Putamen (tissue), 1 donor: ENCODE results near the gene FOXL2.
A peak's percentile ranks its signal among the peaks of the same experiment; 100 is the strongest.
"Not testable (repeated sequence)": the region's sequence is repeated elsewhere in the genome, so short reads cannot be mapped to it uniquely, and the experiment has no call there.

ENCODE experiments used
- DNase-seq: peaks from one replicate; pipeline ENCODE4 v3.0.0-alpha.2; 2016; ENCODE audit warnings: low spot score

Gene FOXL2

DNA sequence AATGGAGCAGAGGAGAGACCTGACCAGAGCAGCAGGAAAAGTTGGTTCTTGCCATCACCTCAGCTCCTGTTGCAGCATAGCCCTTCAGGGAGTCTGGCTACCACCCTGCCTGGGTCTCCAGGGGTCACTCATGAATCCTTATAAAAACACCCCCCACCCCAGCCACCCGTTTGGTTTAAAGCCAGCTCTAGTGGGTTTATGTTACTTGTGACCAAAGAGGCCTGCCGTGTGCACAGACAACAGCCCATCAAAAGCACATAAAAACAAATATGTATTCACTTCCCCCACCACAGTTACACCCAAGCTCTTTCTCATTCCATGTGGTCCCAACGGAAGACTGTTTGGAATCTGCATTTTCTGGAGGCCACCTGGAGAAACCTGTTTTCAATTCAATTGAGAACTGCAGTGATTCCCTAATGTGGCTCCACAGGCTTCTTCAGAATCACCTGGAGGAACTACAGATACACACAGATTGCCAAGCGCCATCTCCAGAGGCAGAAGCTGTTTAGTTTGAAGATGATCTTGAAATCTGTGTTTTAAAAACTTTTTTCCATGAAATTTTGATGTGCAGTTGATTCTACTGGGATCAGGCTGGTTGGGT lies 13.8 kb downstream of the FOXL2 start:
- no peak for DNase-seq

DNA sequence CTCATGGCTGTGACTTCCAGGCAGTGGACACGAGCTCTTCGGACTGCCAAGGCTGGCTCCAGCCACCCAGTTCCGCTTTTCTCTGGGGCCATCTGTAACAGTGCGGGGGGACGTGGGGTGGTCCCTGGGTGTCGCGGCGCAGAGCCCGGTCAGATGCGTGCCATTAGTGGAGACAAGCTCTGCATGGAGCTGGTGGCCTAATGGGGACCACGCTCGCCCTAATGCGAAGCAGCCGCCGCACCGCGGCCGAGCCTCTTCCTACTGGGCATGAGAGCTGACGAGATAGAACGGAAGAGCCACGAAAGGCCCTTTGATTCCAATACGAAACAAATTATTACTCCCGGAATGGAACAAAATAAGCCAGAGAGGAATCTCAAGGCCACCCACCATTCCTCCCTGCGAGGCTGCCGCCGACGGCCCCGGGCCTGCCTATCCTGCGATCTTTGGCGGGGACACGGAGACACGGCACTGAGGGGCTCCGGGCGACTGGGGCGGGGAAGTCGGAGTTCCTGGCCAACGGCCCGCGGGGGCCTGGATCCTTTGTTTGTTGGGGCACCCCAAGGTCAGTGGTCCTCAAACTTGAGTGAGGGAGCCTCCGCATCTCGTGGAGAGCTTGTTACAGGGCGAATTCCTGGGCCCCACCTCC lies 18.1 kb downstream of the FOXL2 start:
- no peak for DNase-seq

DNA sequence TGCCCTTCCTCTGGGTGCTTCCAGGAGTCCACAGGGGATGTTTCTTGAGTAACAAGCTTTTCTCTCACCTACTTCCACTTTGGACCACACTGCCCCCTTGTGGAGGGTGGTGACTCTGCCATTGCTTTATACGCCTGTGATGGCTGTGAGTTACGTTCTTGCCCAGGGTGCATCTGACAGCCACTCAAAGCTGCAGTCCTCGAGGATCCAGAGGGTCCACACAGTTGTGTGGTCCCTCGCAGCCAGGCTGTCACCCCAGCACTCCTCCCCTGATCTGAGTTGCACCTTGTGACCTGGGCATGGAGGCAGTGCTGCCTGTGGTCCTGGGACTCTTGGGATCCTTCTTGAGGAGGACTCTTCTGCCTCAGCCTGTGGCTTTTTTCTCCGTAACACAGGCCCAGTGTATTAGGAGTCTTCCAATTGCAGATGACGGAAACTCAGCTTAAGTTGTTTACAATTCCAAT lies 23.4 kb downstream of the FOXL2 start:
- peak; percentile 49 for DNase-seq

DNA sequence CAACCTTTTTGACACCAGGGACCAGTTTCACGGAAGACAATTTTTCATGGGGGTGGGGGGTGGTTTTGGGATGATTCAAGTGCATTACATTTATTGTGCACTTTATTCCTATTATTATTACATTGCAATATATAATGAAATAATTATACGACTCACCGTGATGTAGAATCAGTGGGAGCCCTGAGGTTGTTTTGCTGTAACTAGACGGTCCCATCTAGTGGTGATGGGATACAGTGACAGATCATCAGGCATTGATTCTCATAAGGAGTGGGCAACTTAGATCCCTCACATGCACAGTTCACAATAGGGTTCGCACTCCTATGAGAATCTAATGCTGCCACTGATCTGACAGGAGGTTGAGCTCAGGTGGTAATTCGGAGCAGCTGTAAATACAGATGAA lies 24.5 kb downstream of the FOXL2 start:
- not testable (repeated sequence) for DNase-seq

DNA sequence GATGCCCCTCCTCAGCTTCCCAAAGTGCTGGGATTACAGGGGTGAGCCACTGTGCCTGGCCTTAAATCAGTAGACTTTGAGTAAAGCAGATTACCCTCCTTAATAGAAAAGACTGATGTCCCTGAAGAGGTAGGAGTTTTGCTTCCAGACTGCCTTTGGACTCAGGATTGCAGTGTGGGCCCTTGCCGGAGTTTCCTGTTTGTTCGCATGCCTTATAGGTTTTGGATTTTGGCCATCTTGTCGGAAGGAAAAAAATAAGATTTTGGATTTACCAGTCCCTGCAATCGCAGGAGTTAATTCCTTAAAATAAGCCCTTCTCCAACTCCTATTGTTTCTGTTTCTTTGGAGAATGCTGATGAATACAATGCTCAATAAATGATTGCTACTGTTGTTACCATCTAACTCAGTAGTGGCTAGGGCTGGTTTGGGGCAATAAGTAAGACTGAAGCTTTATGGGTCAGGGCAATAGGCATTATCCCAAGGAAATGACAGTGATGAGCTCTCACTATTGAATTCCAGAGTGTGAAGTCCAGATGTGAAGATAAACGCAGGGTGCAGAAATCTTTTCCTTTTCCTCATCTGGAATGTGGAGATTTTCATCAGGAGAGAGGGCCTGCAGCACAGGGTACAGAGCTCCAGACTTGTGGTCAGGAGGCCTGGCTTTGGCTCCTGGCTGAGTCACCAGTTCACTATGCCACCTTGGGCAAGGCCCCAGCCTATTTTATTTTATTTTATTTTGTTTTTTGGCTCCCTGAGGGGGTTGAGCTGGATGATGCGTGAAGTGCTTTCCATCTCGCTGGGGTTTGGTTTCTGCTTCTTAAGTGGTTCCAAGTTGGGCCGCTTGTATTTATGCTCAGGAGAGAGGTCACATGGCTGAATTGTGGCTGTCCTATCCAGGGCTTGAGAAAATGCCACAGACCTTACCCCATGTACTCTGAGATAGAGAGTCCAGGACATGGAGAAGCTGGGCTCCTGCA lies 25.3 kb downstream of the FOXL2 start:
- no peak for DNase-seq

- no peak for DNase-seq
Measured at GRCh38 chr3:138919325-138919724, 27.6 kb downstream of the FOXL2 start.

- DNase-seq: no peak
Measured at GRCh38 chr3:138916824-138917223, 30.1 kb downstream of the FOXL2 start.

GRCh38 chr3:138915503-138916498 lies 31.1 kb downstream of the FOXL2 start:
- peak; percentile 82 for DNase-seq

- DNase-seq: no peak
Measured at GRCh38 chr3:138914870-138915502, 32.0 kb downstream of the FOXL2 start.

DNA sequence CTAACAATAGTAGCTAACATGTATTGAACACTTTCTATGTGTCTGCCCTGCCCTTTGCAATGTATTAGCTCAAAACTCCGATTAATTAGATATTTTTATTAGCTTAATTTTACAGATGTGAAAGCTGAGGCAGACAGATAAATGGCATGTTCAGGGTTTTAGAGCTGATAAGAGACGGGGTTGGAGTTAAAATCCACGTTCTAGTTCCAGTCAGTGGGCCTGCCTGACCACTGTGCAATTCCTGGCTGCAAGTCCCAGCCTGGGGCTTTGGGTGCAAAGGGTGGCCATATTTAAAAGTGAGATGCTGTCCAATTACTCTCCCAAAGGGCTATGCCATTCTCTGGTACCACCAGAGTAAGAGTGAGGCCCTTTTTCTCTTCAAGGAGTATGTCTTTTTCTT lies 33.2 kb downstream of the FOXL2 start:
- no peak for DNase-seq

DNA sequence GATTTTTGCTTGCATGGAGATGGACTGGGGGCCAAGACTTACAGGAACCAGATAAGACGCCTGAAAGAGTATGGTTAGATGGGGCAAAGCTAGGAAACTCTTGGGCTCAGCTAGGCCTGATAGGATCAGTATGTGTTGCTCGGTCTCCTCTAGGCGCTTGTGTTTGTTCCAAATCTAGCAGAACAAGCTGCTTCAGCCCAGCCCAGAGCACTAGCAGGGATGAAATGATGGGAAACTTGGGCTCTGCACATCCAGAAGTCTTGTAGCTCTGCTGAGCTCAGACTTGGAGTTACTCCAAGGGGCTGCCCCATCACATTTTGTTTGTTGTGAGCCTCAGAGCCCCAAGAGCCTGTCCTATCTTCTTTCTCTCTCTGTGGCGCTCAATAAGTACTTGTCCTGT lies 34.7 kb downstream of the FOXL2 start:
- no peak for DNase-seq

DNA sequence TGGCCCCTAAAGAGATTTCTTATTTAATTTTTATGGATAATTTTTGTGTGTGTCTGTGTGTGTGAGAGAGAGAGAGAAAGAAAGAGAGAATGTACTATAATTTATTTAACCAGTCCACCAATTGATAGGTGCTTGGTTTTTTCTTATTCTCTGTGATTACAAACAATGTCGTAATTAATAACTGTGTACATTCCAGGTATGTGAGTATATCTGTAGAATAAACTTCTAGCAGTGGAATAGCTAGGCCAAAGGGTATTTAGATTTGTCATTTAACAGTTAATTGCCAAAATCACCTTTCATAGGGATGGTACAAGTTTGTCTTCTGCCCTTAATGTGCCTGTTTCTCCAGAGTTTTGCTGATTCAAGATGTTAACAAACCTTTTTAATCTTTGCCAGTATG lies 35.3 kb downstream of the FOXL2 start:
- DNase-seq: no peak

DNA sequence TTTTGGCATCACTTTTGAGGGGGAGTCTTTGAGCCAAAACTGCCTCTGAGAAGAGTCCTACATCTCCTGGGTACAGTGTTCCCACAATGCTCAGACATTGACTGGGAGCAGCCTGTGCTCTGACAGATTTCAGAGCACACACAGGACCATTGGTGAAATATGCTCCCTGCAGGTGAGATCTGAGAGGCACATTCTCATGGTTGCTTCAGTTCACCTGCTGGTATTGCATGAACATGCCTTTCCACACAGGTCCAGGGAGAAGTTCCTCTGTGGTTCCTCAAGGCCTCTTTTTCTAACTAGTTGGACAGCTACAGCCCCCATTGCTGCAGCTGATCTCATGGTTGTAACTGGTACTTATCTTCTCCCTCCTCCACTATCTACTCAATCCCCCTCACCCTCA lies 37.0 kb downstream of the FOXL2 start:
- DNase-seq: no peak

- no peak for DNase-seq
Measured at GRCh38 chr3:138908846-138909245, 38.1 kb downstream of the FOXL2 start.

- DNase-seq: no peak
Measured at GRCh38 chr3:138907539-138907938, 39.4 kb downstream of the FOXL2 start.

GRCh38 chr3:138902171-138902570 lies 44.8 kb downstream of the FOXL2 start:
- no peak for DNase-seq

DNA sequence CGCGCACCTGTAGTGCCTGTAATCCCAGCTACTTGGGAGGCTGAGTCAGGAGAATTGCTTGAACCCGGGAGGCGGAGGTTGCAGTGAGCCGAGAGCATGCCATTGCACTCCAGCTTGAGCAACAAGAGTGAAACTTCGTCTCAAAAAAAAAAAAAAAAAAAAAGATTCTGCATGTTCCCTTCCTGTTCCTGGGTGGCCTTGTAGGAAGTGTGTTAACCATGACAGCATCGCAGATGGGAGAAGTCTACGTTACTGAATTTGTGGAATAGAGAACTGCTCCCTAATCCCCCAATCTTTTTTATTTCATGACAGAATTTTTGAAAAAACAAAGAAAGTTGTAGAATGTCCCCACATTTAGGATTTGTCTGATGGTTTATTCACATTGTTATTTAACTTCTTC lies 45.4 kb downstream of the FOXL2 start:
- DNase-seq: no peak

GRCh38 chr3:138899351-138899991 lies 47.5 kb downstream of the FOXL2 start:
- no peak for DNase-seq

DNA sequence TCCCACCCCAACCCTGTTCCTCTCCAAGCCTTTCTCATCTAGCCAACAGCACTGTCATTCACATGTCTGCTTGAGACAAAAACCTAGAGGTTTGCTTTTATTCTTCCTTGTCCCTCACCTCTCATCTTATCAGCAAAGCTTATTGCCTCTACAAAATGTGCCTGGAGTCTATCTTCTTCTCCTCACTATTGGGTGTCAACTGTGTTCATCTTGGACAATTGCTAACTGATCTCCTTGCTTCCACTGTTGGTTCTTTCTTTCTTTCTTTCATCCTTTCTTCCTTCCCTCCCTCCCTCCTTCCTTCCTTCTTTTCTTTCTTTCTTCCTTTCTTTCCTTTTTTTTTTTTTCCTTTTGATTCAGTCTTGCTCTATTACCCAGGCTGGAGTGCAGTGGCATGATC lies 48.2 kb downstream of the FOXL2 start:
- DNase-seq: no peak

DNA sequence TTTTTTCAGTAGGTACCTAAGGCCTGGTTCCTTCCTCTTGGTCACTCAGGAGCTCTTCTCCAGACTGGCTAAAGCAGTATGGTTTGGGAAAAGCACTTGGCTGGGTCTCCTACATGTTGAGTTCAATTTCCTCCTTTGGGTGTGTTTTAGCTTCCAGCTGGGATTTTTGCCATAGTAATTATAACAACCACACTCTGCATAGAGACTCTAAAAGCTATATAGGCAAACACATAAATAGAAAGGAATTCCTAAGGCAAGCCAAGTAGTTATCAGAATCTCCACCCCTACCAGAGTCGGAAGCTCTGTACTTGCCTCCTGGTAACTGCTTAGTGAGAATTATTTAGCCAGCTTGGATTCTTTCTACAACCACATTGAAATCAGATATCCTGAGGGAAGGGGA lies 48.6 kb downstream of the FOXL2 start:
- DNase-seq: no peak
